ENCODE data around the gene FBXW4.

Gene FBXW4

DNA sequence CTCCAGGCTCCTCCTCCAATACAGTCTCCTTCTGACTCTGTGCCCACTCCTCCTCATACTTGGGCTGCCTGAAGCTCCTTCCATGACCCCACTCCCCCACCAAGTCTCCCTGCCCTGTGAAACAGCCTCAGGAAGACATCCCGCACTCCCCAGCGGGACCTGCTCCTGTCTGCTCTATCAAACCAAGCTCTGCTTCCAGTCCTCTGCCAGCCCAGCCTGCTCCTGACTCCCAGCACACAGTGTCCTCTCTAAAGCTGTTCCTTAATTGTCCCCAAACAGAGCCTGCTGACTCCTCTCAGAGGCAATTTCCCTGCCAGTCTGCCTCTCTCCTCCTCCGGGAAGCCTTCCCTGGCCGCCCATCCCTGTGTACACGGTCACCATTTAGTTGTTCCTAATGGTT, 116.8 kb downstream of the FBXW4 start:
- TF ChIP-seq FOXK2 (IDR thresholded peaks at IDR 0.05), result no peak
- no peak for TF ChIP-seq ARNT (IDR thresholded peaks at IDR 0.05)
- no peak for TF ChIP-seq LEF1 (IDR thresholded peaks at IDR 0.05; ENCODE audit: borderline replicate concordance)
- no peak for TF ChIP-seq SP1 (IDR thresholded peaks at IDR 0.05)
- TF ChIP-seq FOXA1 (IDR thresholded peaks at IDR 0.05), result no peak
- TF ChIP-seq HDGF (IDR thresholded peaks at IDR 0.05; ENCODE audit: borderline replicate concordance), result no peak
- no peak for TF ChIP-seq ZNF384 (IDR thresholded peaks at IDR 0.05)
- no peak for TF ChIP-seq BHLHE40 (IDR thresholded peaks at IDR 0.05; ENCODE audit: borderline replicate concordance)
- no peak for TF ChIP-seq NFRKB (IDR thresholded peaks at IDR 0.05)
- no peak for TF ChIP-seq TARDBP (IDR thresholded peaks at IDR 0.05)
- no peak for TF ChIP-seq L3MBTL2 (conservative IDR thresholded peaks at IDR 0.05)
- TF ChIP-seq, protein P1, sequence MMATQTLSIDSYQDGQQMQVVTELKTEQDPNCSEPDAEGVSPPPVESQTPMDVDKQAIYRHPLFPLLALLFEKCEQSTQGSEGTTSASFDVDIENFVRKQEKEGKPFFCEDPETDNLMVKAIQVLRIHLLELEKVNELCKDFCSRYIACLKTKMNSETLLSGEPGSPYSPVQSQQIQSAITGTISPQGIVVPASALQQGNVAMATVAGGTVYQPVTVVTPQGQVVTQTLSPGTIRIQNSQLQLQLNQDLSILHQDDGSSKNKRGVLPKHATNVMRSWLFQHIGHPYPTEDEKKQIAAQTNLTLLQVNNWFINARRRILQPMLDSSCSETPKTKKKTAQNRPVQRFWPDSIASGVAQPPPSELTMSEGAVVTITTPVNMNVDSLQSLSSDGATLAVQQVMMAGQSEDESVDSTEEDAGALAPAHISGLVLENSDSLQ (IDR thresholded peaks at IDR 0.05), result no peak
- TF ChIP-seq CTBP1 (IDR thresholded peaks at IDR 0.05; ENCODE audit: borderline replicate concordance), result no peak
- no peak for TF ChIP-seq ELF4 (IDR thresholded peaks at IDR 0.05)
- no peak for TF ChIP-seq FOXM1 (IDR thresholded peaks at IDR 0.05; ENCODE audit: borderline replicate concordance)
- ChIA-PET CTCF (interaction anchor here (1.0 kb wide), 1 partner anchor 9 kb away, joined by 4 read pairs; no protein-coding TSS in a partner anchor), POLR2A (no interaction called here)
- no peak for DNase-seq (ENCODE audit: extremely low spot score)

- CTCF ChIA-PET, result no interaction called here
- POLR2A ChIA-PET, result interaction anchor here (1.1 kb wide), 1 partner anchor 11 kb away, joined by 3 read pairs; the partner anchor contains the start of genes DPCD and POLL
- DNase-seq (ENCODE audit: extremely low spot score), result no peak
- no peak for TF ChIP-seq L3MBTL2 (conservative IDR thresholded peaks at IDR 0.05)
- TF ChIP-seq CTBP1 (IDR thresholded peaks at IDR 0.05; ENCODE audit: borderline replicate concordance), result no peak
- no peak for TF ChIP-seq ARNT (IDR thresholded peaks at IDR 0.05)
- TF ChIP-seq FOXK2 (IDR thresholded peaks at IDR 0.05), result no peak
- TF ChIP-seq FOXM1 (IDR thresholded peaks at IDR 0.05; ENCODE audit: borderline replicate concordance), result no peak
- TF ChIP-seq HDGF (IDR thresholded peaks at IDR 0.05; ENCODE audit: borderline replicate concordance), result no peak
- no peak for TF ChIP-seq TARDBP (IDR thresholded peaks at IDR 0.05)
- TF ChIP-seq SUZ12 (IDR thresholded peaks at IDR 0.05), result no peak
- TF ChIP-seq FOXA1 (IDR thresholded peaks at IDR 0.05), result no peak
- TF ChIP-seq NFRKB (IDR thresholded peaks at IDR 0.05), result no peak
- no peak for TF ChIP-seq ELF4 (IDR thresholded peaks at IDR 0.05)
These were observed 117.7 kb downstream of the FBXW4 start for GRCh38 chr10:101577121-101577871.

- no peak for TF ChIP-seq HDGF (IDR thresholded peaks at IDR 0.05; ENCODE audit: borderline replicate concordance)
- no peak for TF ChIP-seq BHLHE40 (IDR thresholded peaks at IDR 0.05; ENCODE audit: borderline replicate concordance)
- no peak for TF ChIP-seq FOXK2 (IDR thresholded peaks at IDR 0.05)
- TF ChIP-seq L3MBTL2 (conservative IDR thresholded peaks at IDR 0.05), result no peak
- no peak for TF ChIP-seq FOXA1 (IDR thresholded peaks at IDR 0.05)
- TF ChIP-seq LEF1 (IDR thresholded peaks at IDR 0.05; ENCODE audit: borderline replicate concordance), result no peak
- no peak for TF ChIP-seq SUZ12 (IDR thresholded peaks at IDR 0.05)
- TF ChIP-seq ZNF384 (IDR thresholded peaks at IDR 0.05), result no peak
- no peak for TF ChIP-seq CTBP1 (IDR thresholded peaks at IDR 0.05; ENCODE audit: borderline replicate concordance)
- no peak for TF ChIP-seq ELF4 (IDR thresholded peaks at IDR 0.05)
- no peak for TF ChIP-seq SP1 (IDR thresholded peaks at IDR 0.05)
- TF ChIP-seq FOXM1 (IDR thresholded peaks at IDR 0.05; ENCODE audit: borderline replicate concordance), result no peak
- CTCF ChIA-PET, result interaction anchor here (0.9 to 1.2 kb wide), 4 partner anchors 113 to 434 kb away, joined by 3 to 5 read pairs (median 4); no protein-coding TSS in a partner anchor
- DNase-seq (ENCODE audit: extremely low spot score), result no peak
- POLR2A ChIA-PET, result interaction anchor here (1.9 kb wide), 1 partner anchor 11 kb away, joined by 10 read pairs; the partner anchor contains the start of genes DPCD and POLL
These were observed 118.6 kb downstream of the FBXW4 start for GRCh38 chr10:101576211-101576863.

GRCh38 chr10:101575580-101576210, 119.3 kb downstream of the FBXW4 start:
- DNase-seq (ENCODE audit: extremely low spot score), result no peak
- ChIA-PET POLR2A (interaction anchor here (1.9 kb wide), 1 partner anchor 12 kb away, joined by 10 read pairs; the partner anchor contains the start of genes DPCD and POLL), CTCF (interaction anchor here (0.9 to 1.2 kb wide), 4 partner anchors 114 to 433 kb away, joined by 3 to 5 read pairs (median 4); no protein-coding TSS in a partner anchor)
- TF ChIP-seq ELF4 (IDR thresholded peaks at IDR 0.05) (no peak), FOXM1 (IDR thresholded peaks at IDR 0.05; ENCODE audit: borderline replicate concordance) (no peak), SUZ12 (IDR thresholded peaks at IDR 0.05) (no peak), TARDBP (IDR thresholded peaks at IDR 0.05) (no peak), FOXA1 (IDR thresholded peaks at IDR 0.05) (no peak), NFRKB (IDR thresholded peaks at IDR 0.05) (no peak), ARNT (IDR thresholded peaks at IDR 0.05) (no peak), CTBP1 (IDR thresholded peaks at IDR 0.05; ENCODE audit: borderline replicate concordance) (no peak), FOXK2 (IDR thresholded peaks at IDR 0.05) (no peak), SP1 (IDR thresholded peaks at IDR 0.05) (no peak), HDGF (IDR thresholded peaks at IDR 0.05; ENCODE audit: borderline replicate concordance) (no peak), ZNF384 (IDR thresholded peaks at IDR 0.05) (no peak), BHLHE40 (IDR thresholded peaks at IDR 0.05; ENCODE audit: borderline replicate concordance) (no peak), LEF1 (IDR thresholded peaks at IDR 0.05; ENCODE audit: borderline replicate concordance) (no peak), L3MBTL2 (conservative IDR thresholded peaks at IDR 0.05) (no peak)
- TF ChIP-seq, protein P1 (IDR thresholded peaks at IDR 0.05), result no peak

- CTCF ChIA-PET, result interaction anchor here (0.5 kb wide), 1 partner anchor 124 kb away, joined by 3 read pairs; no protein-coding TSS in a partner anchor
- TF ChIP-seq CTBP1 (IDR thresholded peaks at IDR 0.05; ENCODE audit: borderline replicate concordance) (no peak), FOXK2 (IDR thresholded peaks at IDR 0.05) (no peak), ELF4 (IDR thresholded peaks at IDR 0.05) (no peak), LEF1 (IDR thresholded peaks at IDR 0.05; ENCODE audit: borderline replicate concordance) (no peak), SP1 (IDR thresholded peaks at IDR 0.05) (no peak), NFRKB (IDR thresholded peaks at IDR 0.05) (no peak), BHLHE40 (IDR thresholded peaks at IDR 0.05; ENCODE audit: borderline replicate concordance) (no peak), FOXA1 (IDR thresholded peaks at IDR 0.05) (no peak), HDGF (IDR thresholded peaks at IDR 0.05; ENCODE audit: borderline replicate concordance) (no peak), L3MBTL2 (conservative IDR thresholded peaks at IDR 0.05) (no peak), SUZ12 (IDR thresholded peaks at IDR 0.05) (no peak)
- TF ChIP-seq, protein P1 (IDR thresholded peaks at IDR 0.05), result no peak
- POLR2A ChIA-PET, result interaction anchor here (1.9 kb wide), 1 partner anchor 13 kb away, joined by 10 read pairs; the partner anchor contains the start of genes DPCD and POLL
- DNase-seq (ENCODE audit: extremely low spot score), result no peak
These were observed 119.9 kb downstream of the FBXW4 start for GRCh38 chr10:101575091-101575490.

Data from HEK293T (cell line).